GM12873 (cell line): ENCODE data around the gene CNPY2.

Source experiments
- TF ChIP-seq, protein P1 (sequence below): IDR thresholded peaks from 2 replicates; pipeline ENCODE4 v1.5.1; 2012; ENCODE audit warnings: low read depth, mild to moderate bottlenecking, moderate library complexity, low read length, control low read depth; ENCODE audit not compliant: insufficient read depth; ENCODE audit errors: missing control alignments

Gene CNPY2

GRCh38 chr12:56262955-56263354 is 52.8 kb downstream of the CNPY2 start:
- TF ChIP-seq, protein P1, sequence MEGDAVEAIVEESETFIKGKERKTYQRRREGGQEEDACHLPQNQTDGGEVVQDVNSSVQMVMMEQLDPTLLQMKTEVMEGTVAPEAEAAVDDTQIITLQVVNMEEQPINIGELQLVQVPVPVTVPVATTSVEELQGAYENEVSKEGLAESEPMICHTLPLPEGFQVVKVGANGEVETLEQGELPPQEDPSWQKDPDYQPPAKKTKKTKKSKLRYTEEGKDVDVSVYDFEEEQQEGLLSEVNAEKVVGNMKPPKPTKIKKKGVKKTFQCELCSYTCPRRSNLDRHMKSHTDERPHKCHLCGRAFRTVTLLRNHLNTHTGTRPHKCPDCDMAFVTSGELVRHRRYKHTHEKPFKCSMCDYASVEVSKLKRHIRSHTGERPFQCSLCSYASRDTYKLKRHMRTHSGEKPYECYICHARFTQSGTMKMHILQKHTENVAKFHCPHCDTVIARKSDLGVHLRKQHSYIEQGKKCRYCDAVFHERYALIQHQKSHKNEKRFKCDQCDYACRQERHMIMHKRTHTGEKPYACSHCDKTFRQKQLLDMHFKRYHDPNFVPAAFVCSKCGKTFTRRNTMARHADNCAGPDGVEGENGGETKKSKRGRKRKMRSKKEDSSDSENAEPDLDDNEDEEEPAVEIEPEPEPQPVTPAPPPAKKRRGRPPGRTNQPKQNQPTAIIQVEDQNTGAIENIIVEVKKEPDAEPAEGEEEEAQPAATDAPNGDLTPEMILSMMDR, result peak; percentile 20

DNA sequence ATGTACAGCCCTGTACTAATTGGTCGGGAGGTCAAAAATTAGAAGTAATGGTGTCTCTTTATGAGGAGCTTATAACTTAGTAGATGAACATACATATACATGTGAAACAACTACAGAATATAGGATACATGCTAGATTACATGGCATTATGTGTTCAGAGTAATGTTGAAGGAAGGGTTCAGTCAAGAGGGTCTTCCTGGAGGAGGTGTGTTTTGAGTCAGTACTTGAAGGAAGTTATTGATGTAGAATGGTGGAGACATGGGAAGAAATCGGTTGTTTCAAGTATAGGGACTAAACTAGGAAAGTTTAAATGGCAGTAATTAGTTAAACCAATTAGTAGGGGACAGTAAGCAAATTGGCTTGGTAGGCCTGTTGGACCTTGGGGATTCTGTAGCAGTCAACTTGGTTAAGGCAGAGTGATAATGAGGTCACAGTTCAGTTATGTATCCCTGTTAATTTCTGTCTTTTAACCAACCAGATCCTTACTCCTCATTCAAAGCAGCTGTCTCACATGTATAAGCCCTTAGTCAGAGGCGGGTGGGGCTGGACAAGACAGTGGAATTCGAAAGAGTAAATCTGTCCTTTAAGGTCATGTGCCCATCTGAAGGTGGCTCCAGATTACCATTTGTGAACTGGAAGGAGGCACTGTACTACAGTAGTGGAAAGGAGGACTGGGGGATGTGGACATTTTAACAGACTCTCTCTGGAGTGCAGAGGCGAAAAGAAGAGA is 54.1 kb downstream of the CNPY2 start:
- TF ChIP-seq, protein P1, result no peak

DNA sequence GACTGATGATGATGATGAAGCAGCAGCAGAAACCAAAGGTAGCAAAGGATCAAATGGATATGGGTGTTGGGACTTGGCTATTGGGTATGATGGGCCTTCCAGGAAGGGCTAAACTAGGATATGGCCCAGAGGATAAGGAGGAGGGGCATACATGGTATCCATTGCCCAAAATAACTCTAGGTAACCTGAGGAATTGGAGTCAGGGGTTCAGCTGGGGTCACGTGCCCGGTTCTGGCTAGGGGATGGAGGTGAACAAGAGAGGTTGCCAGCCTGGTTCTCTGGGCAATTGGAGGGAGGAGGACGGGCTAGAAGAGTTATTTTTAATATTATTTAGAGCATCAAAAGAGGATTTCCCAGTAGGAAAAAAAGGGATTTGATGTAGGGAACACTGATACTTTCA is 54.9 kb downstream of the CNPY2 start:
- TF ChIP-seq, protein P1, result no peak

DNA sequence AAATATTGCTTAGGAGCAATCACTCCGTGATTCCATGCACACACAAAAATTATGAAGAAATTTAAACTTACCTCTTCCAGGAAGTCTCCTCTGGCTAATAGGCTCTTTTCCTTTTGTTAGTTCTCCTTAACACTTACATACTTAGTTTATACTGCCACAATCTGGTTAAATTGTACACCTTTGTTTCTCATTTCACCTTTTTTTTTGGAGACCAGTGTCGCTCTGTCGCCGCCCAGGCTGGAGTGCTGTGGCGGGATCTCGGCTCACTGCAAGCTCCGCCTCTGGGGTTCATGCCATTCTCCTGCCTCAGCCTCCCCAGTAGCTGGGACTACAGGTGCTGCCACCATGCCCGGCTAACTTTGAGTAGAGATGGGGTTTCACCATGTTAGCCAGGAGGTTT is 55.4 kb downstream of the CNPY2 start:
- TF ChIP-seq, protein P1, result no peak
